Measurements from ENCODE around the gene RAP1GAP. TPM values are rescaled to one million over a fixed set of nuclear protein-coding genes. Genes with fewer than 3 reads are reported as not detected.

RAP1GAP gene
- total RNA-seq, 4 donors from 2014 or later: 0.36 to 0.74 (median 0.38) TPM; not detected in 1

DNA sequence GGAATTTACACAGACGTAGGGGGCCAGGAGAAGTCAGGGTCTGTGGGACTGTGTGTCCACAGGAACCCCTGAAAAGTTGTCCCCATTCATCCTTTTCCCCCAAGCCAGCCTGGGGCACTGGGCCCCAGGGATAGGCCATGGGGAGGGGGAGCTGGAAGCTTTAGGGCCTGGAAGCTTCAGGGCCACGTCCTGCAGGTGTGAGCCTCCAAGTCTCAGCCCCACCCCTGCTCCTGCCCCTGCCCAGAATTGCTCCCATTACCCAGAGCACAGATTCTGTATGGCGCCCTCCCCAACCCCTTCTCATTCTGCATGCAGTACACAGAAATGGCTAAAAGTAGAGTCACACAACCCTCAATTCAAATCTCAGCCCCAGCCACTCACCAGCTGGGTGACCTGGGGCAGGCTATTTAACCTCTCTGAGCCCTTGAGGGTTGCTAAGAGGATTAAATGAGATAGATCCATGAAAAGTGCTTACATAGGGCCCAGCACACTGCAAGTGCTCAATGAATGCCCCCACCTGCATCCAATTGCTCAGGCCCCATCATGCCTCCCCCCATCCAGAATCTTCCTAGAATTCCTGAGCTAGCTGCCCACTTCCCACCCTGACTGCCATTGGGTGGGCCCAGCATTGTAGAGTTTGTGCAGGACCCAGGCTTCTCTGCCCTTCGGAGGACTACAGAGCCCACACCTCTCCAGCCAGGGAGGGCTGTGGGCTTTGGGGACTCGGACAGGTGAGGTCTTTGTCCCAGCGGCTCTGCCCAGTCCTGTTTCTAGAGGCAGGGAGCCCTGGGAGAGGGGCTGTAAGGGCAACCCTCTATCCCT is 6.5 kb downstream of the RAP1GAP start:
- TF ChIP-seq CTCF (IDR thresholded peaks at IDR 0.05): no peak
- DNase-seq (ENCODE audit: low spot score) (no peak), ATAC-seq (ENCODE audit: low FRiP score) (no peak)

GRCh38 chr1:21661886-21662285 is 7.3 kb downstream of the RAP1GAP start:
- no peak for ATAC-seq (ENCODE audit: low FRiP score)
- no peak for TF ChIP-seq CTCF (IDR thresholded peaks at IDR 0.05)
- no peak for DNase-seq (ENCODE audit: low spot score)

DNA sequence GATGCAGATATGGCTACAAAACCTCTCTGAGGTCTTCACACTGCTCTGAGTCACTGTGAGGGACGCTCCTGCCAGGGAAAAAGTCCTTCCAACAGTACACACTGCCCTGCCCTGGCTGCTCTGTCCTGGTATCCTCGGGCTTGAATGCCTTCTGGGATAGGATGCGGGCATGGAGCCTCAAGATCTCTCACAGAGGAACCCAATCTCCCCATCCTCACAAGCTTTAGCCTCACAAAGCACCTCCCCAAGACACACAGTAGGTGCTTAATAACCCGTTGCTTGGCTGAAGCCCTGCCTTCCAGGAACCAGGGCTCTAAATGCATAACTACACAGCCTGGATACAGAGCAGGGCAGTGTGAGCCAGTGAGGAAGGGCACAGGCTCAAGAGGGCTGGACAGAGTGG is 9.2 kb downstream of the RAP1GAP start:
- ATAC-seq (ENCODE audit: low FRiP score): no peak
- TF ChIP-seq CTCF (IDR thresholded peaks at IDR 0.05): no peak
- no peak for DNase-seq (ENCODE audit: low spot score)

GRCh38 chr1:21659099-21659923 is 9.8 kb downstream of the RAP1GAP start:
- ATAC-seq (ENCODE audit: low FRiP score): peak; percentile 80
- DNase-seq (ENCODE audit: low spot score): peak; percentile 51
- TF ChIP-seq CTCF (IDR thresholded peaks at IDR 0.05): peak in 2 of 3 donors; percentile 40 to 96

DNA sequence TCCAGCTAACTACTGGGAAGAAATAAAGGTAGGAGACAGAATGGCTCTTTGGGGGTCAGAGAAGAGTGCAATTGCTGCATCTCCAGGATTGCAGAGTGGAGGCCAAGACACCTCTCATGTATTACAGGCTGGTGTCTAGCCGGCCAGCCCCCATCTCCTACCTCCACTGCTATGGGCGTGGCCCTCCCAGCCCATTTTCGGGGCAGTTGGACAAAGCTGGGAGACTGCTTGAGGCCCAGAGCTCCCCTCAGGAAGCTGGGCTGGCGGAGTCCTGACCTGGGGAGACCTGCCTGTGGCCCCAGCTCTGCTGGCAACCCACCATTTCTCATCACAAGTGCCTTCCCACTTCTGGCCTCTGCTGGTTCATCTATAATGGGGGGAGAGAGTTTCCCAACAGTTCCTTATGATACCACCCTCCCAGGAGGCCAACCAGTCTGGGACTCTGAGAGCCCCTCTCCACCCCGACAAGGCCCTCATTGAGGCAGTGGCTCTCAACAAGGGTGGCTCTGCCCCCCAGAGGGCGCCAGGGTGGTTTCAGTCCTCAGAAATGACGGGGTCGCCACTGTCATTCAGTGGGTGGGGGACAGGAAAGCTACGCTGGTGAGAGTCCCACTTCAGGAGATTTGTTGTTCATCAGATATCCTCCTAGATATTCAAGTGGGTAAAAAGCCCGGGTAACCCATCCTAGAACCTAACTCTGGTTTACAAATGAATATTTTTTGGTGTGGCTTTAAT is 11.5 kb downstream of the RAP1GAP start:
- no peak for DNase-seq (ENCODE audit: low spot score)

GRCh38 chr1:21655748-21656147 is 13.4 kb downstream of the RAP1GAP start:
- no peak for TF ChIP-seq CTCF (IDR thresholded peaks at IDR 0.05)
- DNase-seq (ENCODE audit: low spot score) (no peak), ATAC-seq (ENCODE audit: low FRiP score) (no peak)

More for the DNA sequence above, 11.5 kb downstream of the RAP1GAP start:
- no peak for TF ChIP-seq CTCF (IDR thresholded peaks at IDR 0.05)
- no peak for ATAC-seq (ENCODE audit: low FRiP score)

Measured in omental fat pad (tissue), 4 donors.